SK-N-SH (cell line): ENCODE measurements around the gene MED22. TPM values are rescaled to one million over a fixed set of nuclear protein-coding genes. Genes with fewer than 3 reads are reported as not detected.

Experiments used
- CTCF ChIA-PET: fragments of 300-600, 350-600 bp; formaldehyde crosslinking; extraction: SDS; loops from one replicate; lab custom pipeline; 2021; lab: Yijun Ruan, JAX
- POLR2A ChIA-PET: fragments of 350-600 bp; sonication (Branson Sonifier 250); formaldehyde crosslinking; extraction: SDS; loops from one replicate; lab custom pipeline; 2020; ENCODE audit warnings: antibody characterized with exemption, inconsistent platforms; lab: Yijun Ruan, JAX
- DNase-seq: peaks from one replicate; pipeline ENCODE4 v3.0.0; 2012
- H2AFZ ChIP-seq: fragments of 200-600 bp; sonication (generic); 2 replicates; pipeline ENCODE4 v1.8.1; 2016; ENCODE audit warnings: antibody characterized with exemption, mild to moderate bottlenecking, low read depth
- H3F3A ChIP-seq: fragments of 200-600 bp; sonication (generic); replicated peaks from 2 replicates; pipeline ENCODE3; 2016; ENCODE audit warnings: antibody characterized with exemption, mild to moderate bottlenecking; ENCODE audit not compliant: insufficient read depth
- H3K27ac ChIP-seq, 2 experiments: fragments of 200-500 bp in 1 of 2; fragments of 200-600 bp in 1 of 2; sonication (Bioruptor generic) in 1 of 2; sonication (generic), shearing (Covaris generic) in 1 of 2; 2 replicates each; pipeline versions ENCODE4 v1.5.1 to v1.6.1; 2014 to 2016; ENCODE audit warnings: low read depth in 2 of 2, inconsistent platforms in 1 of 2, low read length in 1 of 2, mild to moderate bottlenecking in 1 of 2, mixed read lengths in 1 of 2
- H3K27me3 ChIP-seq: fragments of 200-600 bp; sonication (generic), shearing (Covaris generic); 2 replicates; pipeline ENCODE4 v1.6.1; 2016; ENCODE audit warnings: mixed run types; ENCODE audit not compliant: insufficient read depth
- H3K36me3 ChIP-seq, 2 experiments: fragments of 200-500 bp in 1 of 2; fragments of 200-600 bp in 1 of 2; sonication (Bioruptor generic) in 1 of 2; sonication (generic) in 1 of 2; replicated peaks in 1 of 2; 2 replicates each; pipeline versions ENCODE3 to v1.5.1; 2014 to 2016; ENCODE audit warnings: low read length in 1 of 2, mild to moderate bottlenecking in 1 of 2; ENCODE audit not compliant: insufficient read depth in 2 of 2, control insufficient read depth in 1 of 2
- H3K4me1 ChIP-seq, 2 experiments: fragments of 200-500 bp in 1 of 2; fragments of 200-600 bp in 1 of 2; sonication (Bioruptor generic) in 1 of 2; sonication (generic), shearing (Covaris generic) in 1 of 2; 2 replicates each; pipeline versions ENCODE4 v1.5.1 to v1.6.1; 2014 to 2016; ENCODE audit warnings: low read depth in 1 of 2, low read length in 1 of 2, mixed run types in 1 of 2; ENCODE audit not compliant: insufficient read depth in 2 of 2, control insufficient read depth in 1 of 2
- H3K4me2 ChIP-seq: fragments of 200-600 bp; sonication (generic), shearing (Covaris generic); 2 replicates; pipeline ENCODE4 v1.6.1; 2017; ENCODE audit warnings: mixed run types
- H3K4me3 ChIP-seq, 2 experiments: fragments of 200-500 bp in 1 of 2; fragments of 200-600 bp in 1 of 2; sonication (Bioruptor generic) in 1 of 2; sonication (generic), shearing (Covaris generic) in 1 of 2; 2 replicates each; pipeline versions ENCODE4 v1.5.1 to v1.8.1; 2014 to 2016; ENCODE audit warnings: low read depth in 2 of 2, inconsistent platforms in 1 of 2, low read length in 1 of 2, mild to moderate bottlenecking in 1 of 2, mixed read lengths in 1 of 2, moderate library complexity in 1 of 2
- H3K79me2 ChIP-seq: fragments of 200-600 bp; sonication (generic); 2 replicates; pipeline ENCODE4 v1.8.1; 2017; ENCODE audit warnings: mild to moderate bottlenecking; ENCODE audit not compliant: insufficient read depth
- H3K9ac ChIP-seq: fragments of 200-600 bp; sonication (generic); 2 replicates; pipeline ENCODE4 v1.6.1; 2017; ENCODE audit warnings: mixed run types
- H3K9me2 ChIP-seq: fragments of 200-600 bp; sonication (generic); 2 replicates; pipeline ENCODE4 v1.6.1; 2017; ENCODE audit warnings: mixed run types
- H3K9me3 ChIP-seq: fragments of 200-600 bp; sonication (generic); 2 replicates; pipeline ENCODE4 v1.6.1; 2017; ENCODE audit warnings: mixed run types, mild to moderate bottlenecking, moderate library complexity
- H4K20me1 ChIP-seq: fragments of 200-600 bp; sonication (generic); 2 replicates; pipeline ENCODE4 v1.6.1; 2017; ENCODE audit warnings: mild to moderate bottlenecking, mixed run types; ENCODE audit not compliant: insufficient read depth
- CHD2 ChIP-seq: fragments of 150-350 bp; IDR thresholded peaks from 2 replicates; pipeline ENCODE4 v1.6.1; 2018; ENCODE audit warnings: low read length; ENCODE audit not compliant: partially characterized antibody
- ELF1 ChIP-seq: IDR thresholded peaks from 2 replicates; pipeline ENCODE4 v1.4.0; 2012
- FOSL2 ChIP-seq: IDR thresholded peaks from 2 replicates; pipeline ENCODE4 v1.4.0; 2012; ENCODE audit warnings: low read depth, mild to moderate bottlenecking, moderate library complexity, borderline replicate concordance
- GABPA ChIP-seq: IDR thresholded peaks from 2 replicates; pipeline ENCODE4 v1.4.0; 2012; ENCODE audit warnings: low read depth, mild to moderate bottlenecking
- GATA2 ChIP-seq: sonication (generic); formaldehyde crosslinking; IDR thresholded peaks from 2 replicates; pipeline ENCODE4 v1.5.0; 2020; ENCODE audit warnings: mild to moderate bottlenecking, missing genetic modification reagents
- MEF2A ChIP-seq: IDR thresholded peaks from 2 replicates; pipeline ENCODE4 v1.4.0; 2012; ENCODE audit warnings: low read depth, borderline replicate concordance
- POLR2AphosphoS5 ChIP-seq: IDR thresholded peaks from 2 replicates; pipeline ENCODE4 v1.6.1; 2012; ENCODE audit warnings: low read depth, low read length
- RAD21 ChIP-seq: IDR thresholded peaks from 2 replicates; pipeline ENCODE4 v1.6.1; 2012; ENCODE audit warnings: mild to moderate bottlenecking, low read length
- RCOR1 ChIP-seq: fragments of 150-350 bp; IDR thresholded peaks from 2 replicates; pipeline ENCODE4 v1.6.1; 2017; ENCODE audit warnings: antibody characterized with exemption, low read length
- RFX5 ChIP-seq: IDR thresholded peaks from 2 replicates; pipeline ENCODE4 v1.6.1; 2012; ENCODE audit warnings: mild to moderate bottlenecking, improper control_type of control experiment, low read length
- RXRA ChIP-seq: IDR thresholded peaks from 2 replicates; pipeline ENCODE4 v1.4.0; 2012; ENCODE audit warnings: low read depth, mild to moderate bottlenecking, borderline replicate concordance
- SMC3 ChIP-seq: IDR thresholded peaks from 2 replicates; pipeline ENCODE4 v1.6.1; 2012; ENCODE audit warnings: low read depth, low read length, improper control_type of control experiment
- TEAD4 ChIP-seq: IDR thresholded peaks from 2 replicates; pipeline ENCODE4 v1.4.0; 2012; ENCODE audit warnings: mild to moderate bottlenecking, borderline replicate concordance; ENCODE audit not compliant: insufficient read depth
- YY1 ChIP-seq: IDR thresholded peaks from 2 replicates; pipeline ENCODE4 v1.4.0; 2012; ENCODE audit warnings: low read depth, mild to moderate bottlenecking
- ZBTB33 ChIP-seq: IDR thresholded peaks from 2 replicates; pipeline ENCODE4 v1.4.0; 2012; ENCODE audit warnings: low read depth, borderline replicate concordance
- WGBS: methylation state at CpG from one replicate; pipeline ENCODE4 v1.1.6; 2017; ENCODE audit warnings: low lambda C conversion rate; 5-methylcytosine and 5-hydroxymethylcytosine counted together
- polyA plus RNA-seq, 3 experiments: library from polyadenylated mRNA; depleted of rRNA; stranded (reverse); fragments of >200 nt; gene quantifications; 2 replicates each; pipeline ENCODE4 v1.2.3, GENCODE V29; 2012

MED22 gene
- polyA plus RNA-seq, 1 of the 3 experiments (the other 2 are of a cell fraction), result 27.9 TPM

- no peak for TF ChIP-seq GATA2 (CRISPR knock-in tag)
Observed at GRCh38 chr9:133380734-133381133, 32.8 kb upstream of the MED22 start (continued).

- 94% methylated on average over 12 of the region's 14 CpGs for WGBS
- H3K36me3 ChIP-seq, result no peaks in the 10 kb centered on the region
- no peak overlapping the region for H3K27ac ChIP-seq
- peaks cover 0 to 5% of the 10 kb centered on the region in 2 experiments; a peak in 1 of 4 replicates for H3K4me1 ChIP-seq
- H3K9me3 ChIP-seq, result no peaks in the 10 kb centered on the region
- no peak overlapping the region for H3K4me3 ChIP-seq
- H4K20me1 ChIP-seq, result peaks cover 9% of the 10 kb centered on the region
- no peak for DNase-seq
- peaks cover 9% of the 10 kb centered on the region for H3F3A ChIP-seq
- TF ChIP-seq CHD2 (no peak), GATA2 (CRISPR knock-in tag) (no peak), RXRA (no peak), GABPA (no peak), POLR2AphosphoS5 (no peak), ELF1 (no peak), YY1 (no peak), FOSL2 (no peak), SMC3 (no peak), TEAD4 (no peak), RAD21 (no peak), RCOR1 (no peak)
- H3K9ac ChIP-seq, result no peak overlapping the region
- H3K79me2 ChIP-seq, result peaks cover 18% of the 10 kb centered on the region
- H2AFZ ChIP-seq, result no peak overlapping the region
- H3K4me2 ChIP-seq, result no peak overlapping the region
- H3K27me3 ChIP-seq, result no peaks in the 10 kb centered on the region
- ChIA-PET CTCF (interaction anchor here (0.6 to 0.7 kb wide), 2 partner anchors 104 to 107 kb away, joined by 3 read pairs; no protein-coding TSS in a partner anchor), POLR2A (no interaction called here)
- H3K9me2 ChIP-seq, result no peaks in the 10 kb centered on the region
Observed at GRCh38 chr9:133379153-133380086, 31.5 kb upstream of the MED22 start.

- Histone ChIP-seq H4K20me1 (peaks cover 17% of the 10 kb centered on the region), H2AFZ (no peak overlapping the region), H3K4me3 (no peak overlapping the region), H3K4me1 (peaks cover 5 to 7% of the 10 kb centered on the region in 2 experiments; a peak in 2 of 4 replicates), H3K27ac (no peak overlapping the region), H3F3A (peaks cover 9% of the 10 kb centered on the region), H3K9ac (no peak overlapping the region), H3K36me3 (peaks cover 0 to 5% of the 10 kb centered on the region in 2 experiments), H3K27me3 (no peaks in the 10 kb centered on the region), H3K9me2 (no peaks in the 10 kb centered on the region), H3K4me2 (no peak overlapping the region), H3K79me2 (peaks cover 27% of the 10 kb centered on the region), H3K9me3 (no peaks in the 10 kb centered on the region)
- no peak for DNase-seq
- TF ChIP-seq FOSL2 (no peak), ZBTB33 (no peak), GABPA (no peak), RFX5 (no peak), MEF2A (no peak)
- CTCF ChIA-PET, result interaction anchor here (1.7 kb wide), 1 partner anchor 108 kb away, joined by 5 read pairs; no protein-coding TSS in a partner anchor
- 100% methylated on average over 1 of the region's 1 CpG for WGBS
- POLR2A ChIA-PET, result interaction anchor here (0.6 kb wide), 1 partner anchor 12 kb away, joined by 3 read pairs; no protein-coding TSS in a partner anchor
Observed at GRCh38 chr9:133378408-133378962, 30.6 kb upstream of the MED22 start.
